SU-DHL-6 (cell line): ENCODE data around the gene PSAPL1.

Experiments used
- H2AFZ ChIP-seq: fragments of 200-600 bp; sonication (generic); 2 replicates; pipeline ENCODE4 v1.6.1; 2014; ENCODE audit warnings: low read depth, mild to moderate bottlenecking, moderate library complexity, mixed read lengths, antibody characterized with exemption, low read length; ENCODE audit not compliant: severe bottlenecking
- H3F3A ChIP-seq: fragments of 200-600 bp; shearing (Covaris generic); 2 replicates; pipeline ENCODE4 v1.6.0; 2016; ENCODE audit warnings: antibody characterized with exemption, mild to moderate bottlenecking; ENCODE audit not compliant: insufficient read depth
- H3K27ac ChIP-seq: fragments of 200-600 bp; sonication (generic); 2 replicates; pipeline ENCODE4 v1.5.1; 2016; ENCODE audit warnings: low read depth, mild to moderate bottlenecking, low read length, moderate library complexity, mixed read lengths
- H3K27me3 ChIP-seq: fragments of 200-600 bp; sonication (generic), shearing (Covaris generic); 2 replicates; pipeline ENCODE4 v1.6.0; 2014; ENCODE audit warnings: mild to moderate bottlenecking, low read length
- H3K36me3 ChIP-seq: fragments of 200-600 bp; sonication (generic); 2 replicates; pipeline ENCODE4 v1.6.1; 2014; ENCODE audit warnings: mild to moderate bottlenecking, low read length, mixed read lengths
- H3K4me2 ChIP-seq: fragments of 300-600, 200-600 bp; shearing (Covaris generic), sonication (generic); 2 replicates; pipeline ENCODE4 v1.6.0; 2014; ENCODE audit warnings: low read length, low read depth, mild to moderate bottlenecking; ENCODE audit not compliant: poor library complexity, severe bottlenecking
- H3K4me3 ChIP-seq: fragments of 200-600 bp; sonication (generic); 2 replicates; pipeline ENCODE4 v1.5.1; 2014; ENCODE audit warnings: antibody characterized with exemption, low read length, mild to moderate bottlenecking, mixed read lengths; ENCODE audit not compliant: insufficient read depth, poor library complexity, severe bottlenecking
- H3K79me2 ChIP-seq: fragments of 200-600 bp; sonication (generic); 2 replicates; pipeline ENCODE4 v1.6.1; 2014; ENCODE audit warnings: mild to moderate bottlenecking, low read length, moderate library complexity; ENCODE audit not compliant: insufficient read depth
- H3K9ac ChIP-seq: fragments of 200-600 bp; sonication (generic); 2 replicates; pipeline ENCODE4 v1.7.0; 2014; ENCODE audit warnings: mild to moderate bottlenecking, low read length
- H3K9me2 ChIP-seq: fragments of 200-600 bp; sonication (generic); replicated peaks from 2 replicates; pipeline ENCODE4 v1.6.1; 2014; ENCODE audit warnings: low read length; ENCODE audit not compliant: insufficient read depth
- H3K9me3 ChIP-seq: fragments of 200-600 bp; sonication (generic); 2 replicates; pipeline ENCODE4 v1.6.1; 2014; ENCODE audit warnings: low read length, mixed read lengths; ENCODE audit not compliant: insufficient read depth
- H4K20me1 ChIP-seq: fragments of 200-600 bp; sonication (generic); 2 replicates; pipeline ENCODE4 v1.6.1; 2014; ENCODE audit warnings: low read depth, mild to moderate bottlenecking, antibody characterized with exemption, low read length, moderate library complexity, mixed read lengths
- CTCF ChIP-seq: fragments of 200-600 bp; sonication (generic); IDR thresholded peaks from one replicate; pipeline ENCODE4 v1.5.1; 2017; ENCODE audit warnings: antibody characterized with exemption, mild to moderate bottlenecking, low read length, moderate library complexity; ENCODE audit not compliant: insufficient read depth, poor library complexity, severe bottlenecking
- EZH2phosphoT487 ChIP-seq: fragments of 200-600 bp; sonication (generic), shearing (Covaris generic); conservative IDR thresholded peaks from 2 replicates; pipeline ENCODE4 v1.6.1; 2018; ENCODE audit warnings: mild to moderate bottlenecking, antibody characterized with exemption, low read length, moderate library complexity, mixed read lengths

PSAPL1 gene

GRCh38 chr4:7387925-7388324, 46.8 kb downstream of the PSAPL1 start:
- H3K79me2 ChIP-seq: no peaks in the 10 kb centered on the region
- no peaks in the 10 kb centered on the region for H3K9me3 ChIP-seq
- no peak overlapping the region for H3K4me3 ChIP-seq
- no peaks in the 10 kb centered on the region for H3K36me3 ChIP-seq
- no peaks in the 10 kb centered on the region for H4K20me1 ChIP-seq
- no peaks in the 10 kb centered on the region for H3K9me2 ChIP-seq
- TF ChIP-seq EZH2phosphoT487: no peak
- TF ChIP-seq CTCF: no peak
- no peak overlapping the region for H3K9ac ChIP-seq
- H3K27ac ChIP-seq: no peak overlapping the region
- no peak overlapping the region for H3K4me2 ChIP-seq
- no peak overlapping the region for H2AFZ ChIP-seq
- no peaks in the 10 kb centered on the region for H3F3A ChIP-seq
- no peaks in the 10 kb centered on the region for H3K27me3 ChIP-seq

GRCh38 chr4:7384929-7385890, 49.5 kb downstream of the PSAPL1 start:
- no peaks in the 10 kb centered on the region for H3K9me3 ChIP-seq
- H3K4me2 ChIP-seq: no peak overlapping the region
- H3K27me3 ChIP-seq: no peaks in the 10 kb centered on the region
- H3K79me2 ChIP-seq: no peaks in the 10 kb centered on the region
- TF ChIP-seq EZH2phosphoT487 (no peak), CTCF (no peak)
- H2AFZ ChIP-seq: no peak overlapping the region
- no peaks in the 10 kb centered on the region for H3K9me2 ChIP-seq
- H3K9ac ChIP-seq: no peak overlapping the region
- H3F3A ChIP-seq: no peaks in the 10 kb centered on the region
- no peak overlapping the region for H3K27ac ChIP-seq
- no peak overlapping the region for H3K4me3 ChIP-seq
- H4K20me1 ChIP-seq: no peaks in the 10 kb centered on the region
- no peaks in the 10 kb centered on the region for H3K36me3 ChIP-seq

GRCh38 chr4:7384003-7384928, 50.5 kb downstream of the PSAPL1 start:
- Histone ChIP-seq H3K36me3 (no peaks in the 10 kb centered on the region), H3K4me2 (no peak overlapping the region), H3K9me3 (no peaks in the 10 kb centered on the region), H3K27me3 (no peaks in the 10 kb centered on the region), H3K79me2 (no peaks in the 10 kb centered on the region), H4K20me1 (no peaks in the 10 kb centered on the region), H3K9me2 (no peaks in the 10 kb centered on the region), H3F3A (no peaks in the 10 kb centered on the region), H3K9ac (no peak overlapping the region), H2AFZ (no peak overlapping the region), H3K27ac (no peak overlapping the region), H3K4me3 (no peak overlapping the region)
- TF ChIP-seq CTCF (no peak), EZH2phosphoT487 (no peak)
